Activated CD8-positive, alpha-beta T cell treated with anti-CD3 and anti-CD28 coated beads for 36 hours (primary cell): ENCODE results near the gene RAB42. TPM values are rescaled to one million over a fixed set of nuclear protein-coding genes. Genes with fewer than 3 reads are reported as not detected.

Experiments used
- ATAC-seq: fragments of 200-7000 bp; cut with Tn5 transposase; one replicate; pipeline ENCODE4 v1.10.0; 2021; ENCODE audit warnings: mild to moderate bottlenecking, moderate library complexity
- CTCF ChIA-PET: fragments of 350-600 bp; sonication (Branson Sonifier 250); formaldehyde crosslinking; loops from one replicate; lab custom pipeline; 2021; ENCODE audit warnings: antibody characterized with exemption; lab: Charles Lee
- POLR2A ChIA-PET: fragments of 350-600 bp; sonication (Branson Sonifier 250); formaldehyde crosslinking; loops from one replicate; lab custom pipeline; 2021; ENCODE audit warnings: antibody characterized with exemption; lab: Charles Lee
- DNase-seq: peaks from one replicate; pipeline ENCODE4 v3.0.0-alpha.2; 2020
- H3K27ac Mint-ChIP-seq: one replicate; pipeline ENCODE4 v1.8.0; 2021; ENCODE audit warnings: mild to moderate bottlenecking, mixed read lengths
- H3K27me3 Mint-ChIP-seq: one replicate; pipeline ENCODE4 v1.8.0; 2021; ENCODE audit warnings: mixed read lengths
- H3K36me3 Mint-ChIP-seq: one replicate; pipeline ENCODE4 v1.8.0; 2021; ENCODE audit warnings: low read depth, mixed read lengths
- H3K4me1 Mint-ChIP-seq: one replicate; pipeline ENCODE4 v1.8.0; 2021; ENCODE audit warnings: low read depth, mixed read lengths
- H3K4me3 Mint-ChIP-seq: one replicate; pipeline ENCODE4 v1.8.0; 2021; ENCODE audit warnings: mild to moderate bottlenecking, moderate library complexity, mixed read lengths
- H3K9me3 Mint-ChIP-seq: one replicate; pipeline ENCODE4 v1.8.0; 2021; ENCODE audit warnings: mixed read lengths
- CTCF ChIP-seq: fragments of 200-600 bp; IDR thresholded peaks from one replicate; pipeline ENCODE4 v1.8.0; 2022; ENCODE audit warnings: antibody characterized with exemption, mild to moderate bottlenecking
- intact Hi-C: fragments of 100-400 bp; cut with micrococcal nuclease; formaldehyde crosslinking; loops from one replicate; pipeline ENCODE4 v1.10.0; 2022
- total RNA-seq, 2 experiments: library from RNA; stranded (reverse); gene quantifications; one replicate each; pipeline ENCODE4 v1.2.3, GENCODE V29; 2021

The RAB42 gene
- total RNA-seq, 2 experiments from 2014 or later, result not detected

- peaks cover 7% of the 10 kb centered on the region for H3K4me1 Mint-ChIP-seq
- intact Hi-C loops, result no loop called here
- TF ChIP-seq CTCF, result peak; percentile 77
- peak; percentile 50 for DNase-seq
- H3K27me3 Mint-ChIP-seq, result no peaks in the 10 kb centered on the region
- peaks cover 20% of the 10 kb centered on the region for H3K36me3 Mint-ChIP-seq
- no peak for ATAC-seq
- H3K9me3 Mint-ChIP-seq, result no peaks in the 10 kb centered on the region
- H3K27ac Mint-ChIP-seq, result no peak overlapping the region
- ChIA-PET CTCF (interaction anchor here (0.6 to 2.3 kb wide), 11 partner anchors 9 to 247 kb away, joined by 3 to 10 read pairs (median 3); partner anchors contain the start of gene RAB42), POLR2A (interaction anchor here (0.6 to 8.2 kb wide), 3 partner anchors 23 to 92 kb away, joined by 3 to 65 read pairs (median 3); no protein-coding TSS in a partner anchor)
- no peak overlapping the region for H3K4me3 Mint-ChIP-seq
Observed at GRCh38 chr1:28602536-28603439, 10.7 kb downstream of the RAB42 start.

GRCh38 chr1:28604411-28604810 is 12.3 kb downstream of the RAB42 start:
- ChIA-PET POLR2A (interaction anchor here (1.0 to 8.2 kb wide), 4 partner anchors 11 to 39 kb away, joined by 3 to 65 read pairs (median 4); partner anchors contain the start of gene TAF12), CTCF (interaction anchor here (1.3 to 2.3 kb wide), 3 partner anchors 11 to 245 kb away, joined by 3 to 10 read pairs (median 10); no protein-coding TSS in a partner anchor)
- Mint-ChIP-seq H3K27ac (no peak overlapping the region), H3K9me3 (no peaks in the 10 kb centered on the region), H3K4me1 (peaks cover 7% of the 10 kb centered on the region), H3K36me3 (peaks cover 21% of the 10 kb centered on the region), H3K4me3 (no peak overlapping the region), H3K27me3 (no peaks in the 10 kb centered on the region)
- ATAC-seq (no peak), DNase-seq (no peak)
- TF ChIP-seq CTCF, result no peak
- intact Hi-C loops, result no loop called here

GRCh38 chr1:28604962-28605361 is 12.9 kb downstream of the RAB42 start:
- intact Hi-C loops, result no loop called here
- DNase-seq (no peak), ATAC-seq (no peak)
- Mint-ChIP-seq H3K4me3 (no peak overlapping the region), H3K36me3 (peaks cover 23% of the 10 kb centered on the region), H3K27ac (no peak overlapping the region), H3K9me3 (no peaks in the 10 kb centered on the region), H3K27me3 (no peaks in the 10 kb centered on the region), H3K4me1 (peaks cover 7% of the 10 kb centered on the region)
- CTCF ChIA-PET, result interaction anchor here (0.6 to 2.3 kb wide), 4 partner anchors 11 to 272 kb away, joined by 3 to 10 read pairs (median 4); no protein-coding TSS in a partner anchor
- TF ChIP-seq CTCF, result no peak
- POLR2A ChIA-PET, result interaction anchor here (0.6 to 8.2 kb wide), 5 partner anchors 11 to 91 kb away, joined by 3 to 65 read pairs (median 4); partner anchors contain the start of gene TAF12

- POLR2A ChIA-PET, result interaction anchor here (0.9 kb wide), 1 partner anchor 37 kb away, joined by 3 read pairs; the partner anchor contains the start of gene TAF12
- DNase-seq (no peak), ATAC-seq (no peak)
- no peak for TF ChIP-seq CTCF
- H3K4me3 Mint-ChIP-seq, result no peak overlapping the region
- H3K27me3 Mint-ChIP-seq, result no peaks in the 10 kb centered on the region
- peaks cover 28% of the 10 kb centered on the region for H3K36me3 Mint-ChIP-seq
- no peak overlapping the region for H3K27ac Mint-ChIP-seq
- intact Hi-C loops, result no loop called here
- H3K9me3 Mint-ChIP-seq, result no peaks in the 10 kb centered on the region
- H3K4me1 Mint-ChIP-seq, result peaks cover 3% of the 10 kb centered on the region
- CTCF ChIA-PET, result interaction anchor here (1.9 kb wide), 1 partner anchor 271 kb away, joined by 6 read pairs; no protein-coding TSS in a partner anchor
Observed at GRCh38 chr1:28606771-28607170, 14.7 kb downstream of the RAB42 start.
